Spleen (tissue), 11 donors: ENCODE measurements around the gene ATP6AP2. TPM values are rescaled to one million over a fixed set of nuclear protein-coding genes. Genes with fewer than 3 reads are reported as not detected.

Experiments used
- DNase-seq: peaks from one replicate; pipeline ENCODE4 v3.0.0-alpha.2; 2020
- H3K27ac ChIP-seq, 8 donors: fragments of 200-600 bp; sonication (generic) in 7 of 8; 1 replicate in 4 of 8; 2 replicates in 4 of 8; pipeline versions ENCODE4 v1.5.0 to v1.8.0; 2016 to 2021; ENCODE audit warnings: inconsistent platforms in 4 of 8, mild to moderate bottlenecking in 4 of 8, moderate library complexity in 1 of 8
- H3K27me3 ChIP-seq, 7 donors: fragments of 200-600 bp; sonication (generic) in 6 of 7; replicated peaks in 1 of 7; 1 replicate in 4 of 7; 2 replicates in 3 of 7; pipeline versions ENCODE4 v1.5.0 to v1.8.0; 2016 to 2021; ENCODE audit warnings: inconsistent platforms in 3 of 7, mild to moderate bottlenecking in 1 of 7
- H3K36me3 ChIP-seq, 6 donors: fragments of 200-600 bp; sonication (generic) in 5 of 6; 1 replicate in 4 of 6; 2 replicates in 2 of 6; pipeline versions ENCODE4 v1.5.0 to v1.8.0; 2016 to 2021; ENCODE audit warnings: inconsistent platforms in 2 of 6
- H3K4me1 ChIP-seq, 6 donors: fragments of 200-600 bp; sonication (generic) in 5 of 6; 1 replicate in 3 of 6; 2 replicates in 3 of 6; pipeline versions ENCODE4 v1.5.0 to v1.8.0; 2016 to 2021; ENCODE audit warnings: inconsistent platforms in 3 of 6
- H3K4me3 ChIP-seq, 8 donors: fragments of 200-600 bp; sonication (generic) in 7 of 8; 1 replicate in 4 of 8; 2 replicates in 4 of 8; pipeline versions ENCODE4 v1.5.0 to v1.8.0; 2016 to 2021; ENCODE audit warnings: inconsistent platforms in 4 of 8, mild to moderate bottlenecking in 4 of 8, moderate library complexity in 2 of 8
- H3K9me3 ChIP-seq, 8 donors: fragments of 200-600 bp; sonication (generic) in 7 of 8; 1 replicate in 4 of 8; 2 replicates in 4 of 8; pipeline versions ENCODE4 v1.5.0 to v1.8.0; 2016 to 2021; ENCODE audit warnings: inconsistent platforms in 4 of 8
- POLR2A ChIP-seq, 3 donors: fragments of 450-650 bp; IDR thresholded peaks; one replicate each; pipeline ENCODE4 v1.5.1; 2017; ENCODE audit warnings: antibody characterized with exemption in 3 of 3, mild to moderate bottlenecking in 1 of 3
- POLR2AphosphoS5 ChIP-seq, 3 donors: sonication (generic); formaldehyde crosslinking; IDR thresholded peaks; one replicate each; pipeline ENCODE4 v1.5.1; 2017; ENCODE audit warnings: antibody characterized with exemption in 3 of 3
- WGBS, 5 donors: extraction: QIAGEN DNeasy Blood & Tissue Kit in 3 of 5; methylation state at CpG; one replicate each; pipeline versions ENCODE4 v1.1.5 to v1.1.7; 2013 to 2018; 5-methylcytosine and 5-hydroxymethylcytosine counted together
- intact Hi-C: fragments of 100-400 bp; cut with DNase I; formaldehyde crosslinking; loops from one replicate; pipeline ENCODE4 v1.15.0; 2023; ENCODE audit warnings: low total_unique reads
- polyA plus RNA-seq, 3 donors: library from polyadenylated mRNA; stranded (reverse); fragments of 200-250 nt; gene quantifications; one replicate each; pipeline ENCODE4 v1.2.1, GENCODE V29; 2013
- small RNA-seq, 4 donors: library from RNA; depleted of rRNA; stranded (forward); fragments of <200 nt; gene quantifications; one replicate each; pipeline ENCODE3, GENCODE V24; 2016
- total RNA-seq, 7 donors: library from RNA; depleted of rRNA in 3 of 7; stranded (reverse); fragments of >200 nt in 3 of 7; fragmentation: NEBNext Ultra II Directional in 4 of 7; extraction: Animal tissue kit (Norgen Biotek cat#: 25700) in 4 of 7; gene quantifications; one replicate each; pipeline versions ENCODE4 v1.1.0 to v1.2.1, GENCODE V29; 2016 to 2021
- TF ChIP-seq, protein P1 (sequence below), 11 experiments: fragments of 200-600 bp in 7 of 11; fragments of 450-650 bp in 4 of 11; sonication (generic) in 4 of 11; IDR thresholded peaks in 8 of 11; conservative IDR thresholded peaks in 3 of 11; 1 replicate in 7 of 11; 2 replicates in 4 of 11; pipeline versions ENCODE4 v1.4.0 to v1.8.0; 2016 to 2021; ENCODE audit warnings: antibody characterized with exemption in 11 of 11, inconsistent platforms in 4 of 11, mild to moderate bottlenecking in 1 of 11
- donor health status: healthy with polysubstance abuse.
- donor health status: DM: no; HTN: no; CAD: no; lungs with moderate emphysema.
- donor health status: DM: no; HTN: no; CAD: no.
- donor health status: Bipolar disorder and iron deficiency.
- donor health status: healthy.
- donor health status: DM: no; HTN: no; CAD: no.
- donor health status: DM: yes; HTN: yes; CAD: no.

The ATP6AP2 gene
- total and polyA plus RNA-seq, 10 donors = 36.9 to 130 (median 83.6) TPM

GRCh38 chrX:40653535-40653934 is 72.8 kb downstream of the ATP6AP2 start:
- H3K27ac ChIP-seq = no peak overlapping the region

More at GRCh38 chrX:40653535-40653934, 72.8 kb downstream of the ATP6AP2 start:
- no peak for DNase-seq
- Histone ChIP-seq H3K4me3 (no peak overlapping the region), H3K36me3 (peaks cover 0 to 63% (median 27%) of the 10 kb centered on the region in 6 donors), H3K9me3 (no peaks in the 10 kb centered on the region), H3K27me3 (no peaks in the 10 kb centered on the region), H3K4me1 (peaks cover 0 to 6% (median 0%) of the 10 kb centered on the region in 6 donors)
- intact Hi-C loops = loop anchor here (5.0 kb wide), 1 partner anchor 139 kb away; no protein-coding TSS in a partner anchor
- 83 to 91% (median 89%) methylated on average over 2 of the region's 2 CpGs for WGBS, 5 donors
- TF ChIP-seq POLR2A (IDR thresholded peaks at IDR 0.05) (no peak), POLR2AphosphoS5 (IDR thresholded peaks at IDR 0.05) (no peak)
- TF ChIP-seq, protein P1, sequence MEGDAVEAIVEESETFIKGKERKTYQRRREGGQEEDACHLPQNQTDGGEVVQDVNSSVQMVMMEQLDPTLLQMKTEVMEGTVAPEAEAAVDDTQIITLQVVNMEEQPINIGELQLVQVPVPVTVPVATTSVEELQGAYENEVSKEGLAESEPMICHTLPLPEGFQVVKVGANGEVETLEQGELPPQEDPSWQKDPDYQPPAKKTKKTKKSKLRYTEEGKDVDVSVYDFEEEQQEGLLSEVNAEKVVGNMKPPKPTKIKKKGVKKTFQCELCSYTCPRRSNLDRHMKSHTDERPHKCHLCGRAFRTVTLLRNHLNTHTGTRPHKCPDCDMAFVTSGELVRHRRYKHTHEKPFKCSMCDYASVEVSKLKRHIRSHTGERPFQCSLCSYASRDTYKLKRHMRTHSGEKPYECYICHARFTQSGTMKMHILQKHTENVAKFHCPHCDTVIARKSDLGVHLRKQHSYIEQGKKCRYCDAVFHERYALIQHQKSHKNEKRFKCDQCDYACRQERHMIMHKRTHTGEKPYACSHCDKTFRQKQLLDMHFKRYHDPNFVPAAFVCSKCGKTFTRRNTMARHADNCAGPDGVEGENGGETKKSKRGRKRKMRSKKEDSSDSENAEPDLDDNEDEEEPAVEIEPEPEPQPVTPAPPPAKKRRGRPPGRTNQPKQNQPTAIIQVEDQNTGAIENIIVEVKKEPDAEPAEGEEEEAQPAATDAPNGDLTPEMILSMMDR (IDR thresholded peaks at IDR 0.05 in 8 of 11, conservative IDR thresholded peaks at IDR 0.05 in 3 of 11) = no peak

Small RNA genes within 50 kb of the gene (small RNA-seq; reads per million reads assigned to genes)
- gene RNU7-164P = 0 reads per million in 4 donors

Other genes starting within 250 kb of the ATP6AP2 start
- not detected for gene MPC1L, start 42.5 kb downstream of the ATP6AP2 start, total RNA-seq
- under 1 TPM in 1 of 3 donors, not detected in 2; 0.28 TPM for gene MPC1L, start 42.5 kb downstream of the ATP6AP2 start, polyA plus RNA-seq
- 10 to 100 TPM; 24.8 to 35.1 (median 28.5) TPM for gene CXorf38, start 66.6 kb downstream of the ATP6AP2 start, total RNA-seq
- gene CXorf38, start 66.6 kb downstream of the ATP6AP2 start, polyA plus RNA-seq = 10 to 100 TPM in 2 of 3 donors, 1 to 10 TPM in 1; 9.4 to 13.7 (median 12.6) TPM
- 10 to 100 TPM; 33.1 to 63.9 (median 55.2) TPM for gene MED14, start 154.6 kb downstream of the ATP6AP2 start, total RNA-seq
- 10 to 100 TPM in 1 of 3 donors, 1 to 10 TPM in 2; 6.9 to 10.8 (median 8.0) TPM for gene MED14, start 154.6 kb downstream of the ATP6AP2 start, polyA plus RNA-seq